Neural progenitor cell (in vitro differentiated cells): ENCODE measurements around the gene GM2A. TPM values are rescaled to one million over a fixed set of nuclear protein-coding genes. Genes with fewer than 3 reads are reported as not detected.

Source experiments
- DNase-seq: peaks from one replicate; pipeline ENCODE4 v3.0.0-alpha.2; 2016; ENCODE audit warnings: low spot score
- H2AFZ ChIP-seq: fragments of 200-600 bp; sonication (generic); replicated peaks from 2 replicates; pipeline ENCODE4 v1.6.1; 2016; ENCODE audit warnings: antibody characterized with exemption
- H3F3A ChIP-seq: fragments of 200-600 bp; sonication (generic); 2 replicates; pipeline ENCODE4 v1.6.1; 2016; ENCODE audit warnings: antibody characterized with exemption, low read depth
- H3K27ac ChIP-seq: fragments of 200-600 bp; sonication (generic); 2 replicates; pipeline ENCODE4 v1.5.1; 2016; ENCODE audit warnings: mild to moderate bottlenecking
- H3K27me3 ChIP-seq: fragments of 200-600 bp; sonication (generic); 2 replicates; pipeline ENCODE4 v1.6.1; 2016; ENCODE audit warnings: mild to moderate bottlenecking, moderate library complexity
- H3K36me3 ChIP-seq: fragments of 200-600 bp; sonication (generic); 2 replicates; pipeline ENCODE4 v1.5.1; 2016
- H3K4me1 ChIP-seq: fragments of 200-600 bp; sonication (generic); 2 replicates; pipeline ENCODE4 v1.6.1; 2016; ENCODE audit warnings: mixed run types
- H3K4me2 ChIP-seq: fragments of 200-600 bp; sonication (generic); 2 replicates; pipeline ENCODE4 v1.6.1; 2016
- H3K4me3 ChIP-seq: fragments of 200-600 bp; sonication (generic); 2 replicates; pipeline ENCODE4 v1.5.1; 2016
- H3K79me2 ChIP-seq: fragments of 200-600 bp; sonication (generic); 2 replicates; pipeline ENCODE4 v1.6.1; 2016; ENCODE audit warnings: low read depth
- H3K9ac ChIP-seq: fragments of 200-600 bp; sonication (generic); 2 replicates; pipeline ENCODE4 v1.6.1; 2016
- H3K9me3 ChIP-seq: fragments of 200-600 bp; sonication (generic); 2 replicates; pipeline ENCODE4 v1.5.1; 2016; ENCODE audit warnings: low read depth
- H4K20me1 ChIP-seq: fragments of 200-600 bp; sonication (generic); 2 replicates; pipeline ENCODE4 v1.6.1; 2016; ENCODE audit warnings: low read depth
- H3K27ac Mint-ChIP-seq: 3 replicates; pipeline ENCODE4 v1.8.0; 2021; ENCODE audit warnings: mixed read lengths
- H3K27me3 Mint-ChIP-seq: 2 replicates; pipeline ENCODE4 v1.8.0; 2022; ENCODE audit warnings: low read depth, mild to moderate bottlenecking, inconsistent platforms, moderate library complexity, mixed read lengths; ENCODE audit not compliant: insufficient read depth
- H3K36me3 Mint-ChIP-seq: 3 replicates; pipeline ENCODE4 v1.8.0; 2021; ENCODE audit warnings: mixed read lengths
- H3K4me1 Mint-ChIP-seq: 3 replicates; pipeline ENCODE4 v1.8.0; 2021; ENCODE audit warnings: mixed read lengths
- H3K4me3 Mint-ChIP-seq: 3 replicates; pipeline ENCODE4 v1.8.0; 2021; ENCODE audit warnings: mild to moderate bottlenecking, moderate library complexity, mixed read lengths
- H3K9me3 Mint-ChIP-seq: 3 replicates; pipeline ENCODE4 v1.8.0; 2020; ENCODE audit warnings: mixed read lengths
- EZH2 ChIP-seq: fragments of 200-600 bp; sonication (generic); IDR thresholded peaks from 2 replicates; pipeline ENCODE4 v1.6.1; 2017; ENCODE audit warnings: antibody characterized with exemption, mild to moderate bottlenecking, moderate library complexity
- EZH2phosphoT487 ChIP-seq: fragments of 200-600 bp; sonication (generic); IDR thresholded peaks from 2 replicates; pipeline ENCODE4 v1.6.1; 2017; ENCODE audit warnings: antibody characterized with exemption
- total RNA-seq: library from RNA; depleted of rRNA; stranded (reverse); fragments of >200 nt; gene quantifications from 2 replicates; pipeline ENCODE4 v1.2.3, GENCODE V29; 2015; ENCODE audit warnings: low replicate concordance
- TF ChIP-seq, protein P1 (sequence below): fragments of 200-600 bp; sonication (generic); IDR thresholded peaks from 2 replicates; pipeline ENCODE4 v1.5.1; 2017; ENCODE audit warnings: antibody characterized with exemption, mild to moderate bottlenecking

The GM2A gene
- total RNA-seq, 1 donor from 2014 or later = 19.4 TPM

DNA sequence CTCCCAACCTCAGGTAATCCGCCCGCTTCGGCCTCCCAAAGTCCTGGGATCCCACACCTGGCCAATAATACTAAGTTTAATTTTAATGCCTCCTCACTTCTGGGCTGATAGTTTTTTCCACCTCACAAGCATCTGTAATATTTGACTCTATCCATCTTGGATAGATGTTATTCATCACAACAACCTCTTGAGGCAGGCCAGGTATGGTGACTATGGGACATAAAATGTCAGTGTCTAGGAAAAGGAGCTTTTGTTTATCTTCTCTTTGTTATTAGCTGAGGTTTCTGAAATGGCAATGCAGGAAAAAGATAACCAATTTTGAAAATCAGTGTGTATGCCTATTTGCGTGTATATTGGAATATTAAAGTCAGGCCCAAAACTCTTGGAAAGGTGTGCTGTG lies 27.9 kb upstream of the GM2A start:
- Histone ChIP-seq H2AFZ (no peak overlapping the region), H3K79me2 (no peaks in the 10 kb centered on the region), H3K4me2 (no peak overlapping the region), H3K27me3 (peaks cover 33% of the 10 kb centered on the region), H3K27ac (no peak overlapping the region), H3F3A (no peaks in the 10 kb centered on the region), H3K4me1 (no peaks in the 10 kb centered on the region), H3K9me3 (no peaks in the 10 kb centered on the region), H4K20me1 (peaks cover 3% of the 10 kb centered on the region), H3K9ac (no peak overlapping the region), H3K4me3 (no peak overlapping the region), H3K36me3 (no peaks in the 10 kb centered on the region)
- no peak overlapping the region for H3K27ac Mint-ChIP-seq
- H3K4me3 Mint-ChIP-seq = peak overlapping the region; percentile 23
- H3K27me3 Mint-ChIP-seq = peaks cover 16% of the 10 kb centered on the region
- TF ChIP-seq EZH2 = no peak
- TF ChIP-seq, protein P1, sequence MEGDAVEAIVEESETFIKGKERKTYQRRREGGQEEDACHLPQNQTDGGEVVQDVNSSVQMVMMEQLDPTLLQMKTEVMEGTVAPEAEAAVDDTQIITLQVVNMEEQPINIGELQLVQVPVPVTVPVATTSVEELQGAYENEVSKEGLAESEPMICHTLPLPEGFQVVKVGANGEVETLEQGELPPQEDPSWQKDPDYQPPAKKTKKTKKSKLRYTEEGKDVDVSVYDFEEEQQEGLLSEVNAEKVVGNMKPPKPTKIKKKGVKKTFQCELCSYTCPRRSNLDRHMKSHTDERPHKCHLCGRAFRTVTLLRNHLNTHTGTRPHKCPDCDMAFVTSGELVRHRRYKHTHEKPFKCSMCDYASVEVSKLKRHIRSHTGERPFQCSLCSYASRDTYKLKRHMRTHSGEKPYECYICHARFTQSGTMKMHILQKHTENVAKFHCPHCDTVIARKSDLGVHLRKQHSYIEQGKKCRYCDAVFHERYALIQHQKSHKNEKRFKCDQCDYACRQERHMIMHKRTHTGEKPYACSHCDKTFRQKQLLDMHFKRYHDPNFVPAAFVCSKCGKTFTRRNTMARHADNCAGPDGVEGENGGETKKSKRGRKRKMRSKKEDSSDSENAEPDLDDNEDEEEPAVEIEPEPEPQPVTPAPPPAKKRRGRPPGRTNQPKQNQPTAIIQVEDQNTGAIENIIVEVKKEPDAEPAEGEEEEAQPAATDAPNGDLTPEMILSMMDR = no peak
- TF ChIP-seq EZH2phosphoT487 = no peak
- DNase-seq = no peak
- no peaks in the 10 kb centered on the region for H3K9me3 Mint-ChIP-seq
- H3K4me1 Mint-ChIP-seq = peaks cover 8% of the 10 kb centered on the region
- no peaks in the 10 kb centered on the region for H3K36me3 Mint-ChIP-seq

DNA sequence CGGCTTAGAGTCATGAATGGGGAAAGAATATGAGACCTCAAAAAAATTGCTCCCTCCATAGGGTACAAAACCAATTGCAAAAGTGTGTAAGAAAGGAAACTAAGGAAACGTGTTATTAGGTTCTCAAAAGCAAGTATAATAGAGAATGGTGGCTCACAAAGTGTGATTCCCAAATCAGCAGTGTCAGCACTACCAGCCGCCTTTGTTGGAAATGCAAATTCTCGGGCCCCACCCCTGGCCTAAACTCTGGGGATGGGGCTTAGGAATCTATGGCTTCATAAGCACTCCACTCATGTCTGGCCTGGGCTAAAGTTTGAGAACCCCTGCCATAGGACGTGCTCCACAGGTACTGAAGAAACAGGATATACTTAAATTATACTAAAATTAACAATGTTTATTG lies 27.5 kb upstream of the GM2A start:
- H3K4me3 Mint-ChIP-seq = no peak overlapping the region

DNA sequence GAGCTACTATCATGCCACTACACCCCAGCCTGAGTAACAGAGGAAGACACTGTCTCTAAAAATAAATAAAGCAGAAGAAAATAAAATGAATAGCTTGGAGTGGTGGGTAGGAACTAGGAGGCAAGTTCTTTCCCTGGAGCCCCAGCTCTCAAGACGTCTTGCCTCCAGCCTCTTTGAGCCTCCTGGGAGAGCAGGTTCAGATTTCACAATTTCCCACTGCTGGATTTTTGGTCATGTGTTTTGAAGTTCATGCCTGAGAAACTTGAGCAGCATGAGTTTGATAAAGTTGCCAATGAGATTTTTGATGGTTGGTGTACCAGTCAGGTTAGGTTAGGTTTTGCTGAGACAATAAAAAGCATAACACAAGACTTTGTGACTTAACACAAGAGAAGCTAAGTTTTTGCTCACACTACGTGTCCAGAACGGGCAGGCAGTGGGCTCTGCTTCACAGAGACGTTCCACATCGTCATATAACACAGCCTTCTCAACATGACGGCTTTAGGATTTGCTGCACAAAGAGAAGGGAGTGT lies 25.0 kb upstream of the GM2A start:
- Histone ChIP-seq H3K79me2 (no peaks in the 10 kb centered on the region), H4K20me1 (no peaks in the 10 kb centered on the region), H3K27me3 (peaks cover 10% of the 10 kb centered on the region), H3K9me3 (no peaks in the 10 kb centered on the region), H2AFZ (no peak overlapping the region), H3K9ac (no peak overlapping the region), H3K4me3 (no peak overlapping the region), H3K4me2 (no peak overlapping the region), H3K4me1 (peaks cover 3% of the 10 kb centered on the region), H3F3A (no peaks in the 10 kb centered on the region), H3K36me3 (no peaks in the 10 kb centered on the region), H3K27ac (no peak overlapping the region)
- no peaks in the 10 kb centered on the region for H3K9me3 Mint-ChIP-seq
- TF ChIP-seq EZH2 (no peak), EZH2phosphoT487 (no peak)
- TF ChIP-seq, protein P1 = no peak
- no peak overlapping the region for H3K4me3 Mint-ChIP-seq
- H3K27ac Mint-ChIP-seq = no peak overlapping the region
- H3K27me3 Mint-ChIP-seq = peaks cover 11% of the 10 kb centered on the region
- no peaks in the 10 kb centered on the region for H3K36me3 Mint-ChIP-seq
- H3K4me1 Mint-ChIP-seq = peaks cover 5% of the 10 kb centered on the region
- DNase-seq = no peak

More for the DNA sequence above, 27.5 kb upstream of the GM2A start:
- no peak overlapping the region for H3K27ac ChIP-seq
- peaks cover 33% of the 10 kb centered on the region for H3K27me3 ChIP-seq
- Mint-ChIP-seq H3K9me3 (no peaks in the 10 kb centered on the region), H3K4me1 (peaks cover 8% of the 10 kb centered on the region), H3K27ac (no peak overlapping the region), H3K27me3 (peaks cover 16% of the 10 kb centered on the region), H3K36me3 (no peaks in the 10 kb centered on the region)
- no peaks in the 10 kb centered on the region for H3K4me1 ChIP-seq
- no peak overlapping the region for H3K4me3 ChIP-seq
- H4K20me1 ChIP-seq = peaks cover 3% of the 10 kb centered on the region
- no peak overlapping the region for H3K4me2 ChIP-seq
- H3F3A ChIP-seq = no peaks in the 10 kb centered on the region
- H3K9me3 ChIP-seq = no peaks in the 10 kb centered on the region
- no peak overlapping the region for H3K9ac ChIP-seq
- H2AFZ ChIP-seq = no peak overlapping the region
- no peaks in the 10 kb centered on the region for H3K79me2 ChIP-seq
- no peak for TF ChIP-seq EZH2
- TF ChIP-seq, protein P1 = no peak
- TF ChIP-seq EZH2phosphoT487 = no peak
- DNase-seq = no peak
- H3K36me3 ChIP-seq = no peaks in the 10 kb centered on the region
